Thoracic aorta (tissue), 2 donors: ENCODE data around the gene PRKN. TPM values are rescaled to one million over a fixed set of nuclear protein-coding genes. Genes with fewer than 3 reads are reported as not detected.

Experiments
- ATAC-seq: fragments of 150-250 bp; one replicate; pipeline ENCODE4 v1.8.0; 2017; ENCODE audit warnings: low read depth; ENCODE audit not compliant: insufficient number of reproducible peaks, low FRiP score
- DNase-seq: peaks from one replicate; pipeline ENCODE4 v3.0.0-alpha.2; 2020; ENCODE audit warnings: low spot score
- H3K27ac ChIP-seq, 2 donors: fragments of 200-600 bp; sonication (generic); 1 replicate in 1 of 2; 2 replicates in 1 of 2; pipeline ENCODE4 v1.5.1; 2016; ENCODE audit warnings: mild to moderate bottlenecking in 2 of 2, moderate library complexity in 2 of 2
- H3K27me3 ChIP-seq: fragments of 200-600 bp; sonication (generic); replicated peaks from 2 replicates; pipeline ENCODE4 v1.6.0; 2016; ENCODE audit warnings: mild to moderate bottlenecking; ENCODE audit not compliant: insufficient read depth
- H3K36me3 ChIP-seq: fragments of 200-600 bp; sonication (generic); one replicate; pipeline ENCODE4 v1.5.1; 2016
- H3K4me1 ChIP-seq, 2 donors: fragments of 200-600 bp; sonication (generic); 1 replicate in 1 of 2; 2 replicates in 1 of 2; pipeline versions ENCODE4 v1.5.1 to v1.6.0; 2016; ENCODE audit warnings: low read depth in 2 of 2, mild to moderate bottlenecking in 1 of 2; ENCODE audit not compliant: control insufficient read depth in 1 of 2
- H3K4me3 ChIP-seq: fragments of 200-600 bp; sonication (generic); 2 replicates; pipeline ENCODE4 v1.5.1; 2016; ENCODE audit warnings: mild to moderate bottlenecking
- H3K9me3 ChIP-seq: fragments of 200-600 bp; sonication (generic); 2 replicates; pipeline ENCODE4 v1.5.1; 2016
- CTCF ChIP-seq: fragments of 200-600 bp; sonication (generic); IDR thresholded peaks from one replicate; pipeline ENCODE4 v1.5.1; 2019; ENCODE audit warnings: antibody characterized with exemption
- total RNA-seq, 2 donors: library from RNA; depleted of rRNA; stranded (reverse); fragments of >200 nt; gene quantifications; one replicate each; pipeline versions ENCODE4 v1.1.0 to v1.2.3, GENCODE V29; 2016

Gene PRKN
- total RNA-seq, 2 donors from 2014 or later, result 10.4 to 23.8 TPM

GRCh38 chr6:161508341-161508740 is 1219.2 kb downstream of the PRKN start:
- Histone ChIP-seq H3K36me3 (no peaks in the 10 kb centered on the region), H3K4me3 (no peak overlapping the region), H3K4me1 (no peaks in the 10 kb centered on the region), H3K9me3 (no peaks in the 10 kb centered on the region), H3K27me3 (no peaks in the 10 kb centered on the region), H3K27ac (no peak overlapping the region)
- TF ChIP-seq CTCF, result no peak
- DNase-seq, result no peak
- no peak for ATAC-seq

DNA sequence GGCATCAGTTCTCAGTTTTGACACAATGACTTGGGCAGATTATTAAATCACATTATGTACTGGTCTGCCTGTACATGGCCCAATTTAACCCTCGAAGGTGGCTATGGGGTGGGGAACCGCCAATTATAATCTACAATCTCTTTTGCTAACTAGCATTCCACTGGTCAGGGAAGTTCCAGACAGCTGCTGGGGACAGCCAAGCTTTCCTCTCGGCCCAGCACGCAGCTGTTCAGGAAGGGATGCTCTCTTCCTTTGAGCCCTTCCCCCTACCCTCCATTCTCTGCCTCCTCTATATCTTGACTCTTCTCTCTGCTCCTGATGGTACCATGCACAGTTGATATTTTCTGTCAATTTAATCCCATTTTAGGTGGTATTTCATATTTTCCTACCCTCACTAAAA is 1220.2 kb downstream of the PRKN start:
- Histone ChIP-seq H3K9me3 (no peaks in the 10 kb centered on the region), H3K27ac (no peak overlapping the region), H3K27me3 (no peaks in the 10 kb centered on the region), H3K4me1 (no peaks in the 10 kb centered on the region), H3K4me3 (no peak overlapping the region), H3K36me3 (no peaks in the 10 kb centered on the region)
- ATAC-seq (no peak), DNase-seq (no peak)
- no peak for TF ChIP-seq CTCF

GRCh38 chr6:161503570-161503969 is 1224.0 kb downstream of the PRKN start:
- no peak for TF ChIP-seq CTCF
- no peaks in the 10 kb centered on the region for H3K4me1 ChIP-seq
- ATAC-seq, result no peak

DNA sequence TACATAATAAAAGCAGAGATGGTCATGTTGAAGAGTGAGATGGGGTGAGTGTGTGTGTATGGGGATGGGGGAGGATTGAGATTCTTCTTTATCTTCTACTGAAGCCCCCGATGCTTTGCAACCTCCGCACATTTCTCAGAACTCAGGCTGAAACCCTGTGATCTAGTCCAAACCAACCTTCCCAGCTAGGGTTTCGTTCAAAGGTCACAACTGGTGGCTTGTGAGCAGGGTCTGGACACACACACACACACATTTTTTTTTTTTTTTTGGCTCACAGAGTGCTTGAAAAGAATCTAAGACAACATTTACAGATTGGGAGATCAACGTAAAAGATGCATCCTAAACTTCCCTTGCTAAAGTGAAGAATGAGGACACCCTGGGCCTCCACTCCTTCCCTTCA is 1228.7 kb downstream of the PRKN start:
- Histone ChIP-seq H3K27ac (no peak overlapping the region), H3K4me3 (no peak overlapping the region), H3K9me3 (no peaks in the 10 kb centered on the region), H3K36me3 (no peaks in the 10 kb centered on the region), H3K27me3 (no peaks in the 10 kb centered on the region), H3K4me1 (no peaks in the 10 kb centered on the region)
- no peak for TF ChIP-seq CTCF
- DNase-seq (no peak), ATAC-seq (no peak)

More at GRCh38 chr6:161503570-161503969, 1224.0 kb downstream of the PRKN start:
- no peaks in the 10 kb centered on the region for H3K9me3 ChIP-seq
- no peaks in the 10 kb centered on the region for H3K36me3 ChIP-seq
- no peak for DNase-seq
- H3K27me3 ChIP-seq, result no peaks in the 10 kb centered on the region
- H3K27ac ChIP-seq, result no peak overlapping the region
- no peak overlapping the region for H3K4me3 ChIP-seq

GRCh38 chr6:161498359-161498758 is 1229.2 kb downstream of the PRKN start:
- no peak for DNase-seq
- no peak overlapping the region for H3K27ac ChIP-seq
- H3K4me3 ChIP-seq, result no peak overlapping the region
- no peaks in the 10 kb centered on the region for H3K36me3 ChIP-seq
- TF ChIP-seq CTCF, result no peak
- no peaks in the 10 kb centered on the region for H3K9me3 ChIP-seq
- ATAC-seq, result no peak
- no peaks in the 10 kb centered on the region for H3K4me1 ChIP-seq
- H3K27me3 ChIP-seq, result no peaks in the 10 kb centered on the region
